Measurements from ENCODE around the gene B4GALNT3. TPM values are rescaled to one million over a fixed set of nuclear protein-coding genes. Genes with fewer than 3 reads are reported as not detected.

Gene B4GALNT3
- total and polyA plus RNA-seq, 2 experiments from 2014 or later, result 2.8 to 15.8 TPM

DNA sequence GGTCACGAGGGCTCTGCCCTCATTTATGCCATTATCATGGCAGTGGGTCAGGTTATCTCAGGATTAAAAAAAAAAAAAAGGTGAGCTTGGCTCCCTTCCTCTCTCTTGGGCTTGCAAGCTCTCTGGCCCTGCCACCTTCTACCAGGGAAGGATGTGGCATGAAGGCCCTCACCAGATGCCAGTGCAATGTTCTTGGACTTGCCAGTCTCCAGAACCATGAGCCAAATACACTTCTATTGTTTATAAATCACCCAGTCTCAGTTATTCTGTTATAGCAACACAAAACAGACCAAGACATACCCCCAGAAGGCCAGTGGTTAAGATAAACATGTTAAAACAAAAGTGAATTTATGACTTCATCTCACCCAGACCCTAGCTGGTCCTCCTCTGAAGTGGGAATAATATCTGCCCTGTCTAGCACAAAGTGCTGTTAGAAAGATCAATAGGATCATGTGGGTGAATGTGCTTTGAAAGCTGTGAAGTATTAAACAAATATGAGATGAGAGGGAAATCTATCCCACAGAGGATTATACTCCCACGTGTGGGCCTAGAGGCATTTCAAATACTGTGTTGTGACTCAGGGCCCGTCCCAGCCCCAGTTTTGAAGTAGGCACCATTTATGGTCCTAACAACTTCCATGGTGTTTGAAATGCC lies 114.9 kb downstream of the B4GALNT3 start:
- DNase-seq (ENCODE audit: low spot score) (no peak), ATAC-seq (no peak)
- H3K4me3 ChIP-seq, result no peak overlapping the region
- H3K27ac ChIP-seq (ENCODE audit: low read depth), result no peak overlapping the region
- H3K27me3 ChIP-seq (ENCODE audit: insufficient read depth), result peaks cover 7% of the 10 kb centered on the region; the same call in 1 of the 2 replicates
- H3K27me3 Mint-ChIP-seq (ENCODE audit: insufficient read depth, low read depth, poor library complexity), result peaks cover 13% of the 10 kb centered on the region
- H2AFZ ChIP-seq, result no peak overlapping the region
- peaks cover 5% of the 10 kb centered on the region; the same call in 1 of the 2 replicates for H3K4me1 ChIP-seq (ENCODE audit: insufficient read depth)
- no peaks in the 10 kb centered on the region for H3K9me2 ChIP-seq (ENCODE audit: insufficient read depth)
- no peaks in the 10 kb centered on the region; the same call in 2 of the 3 replicates for H3K9me3 Mint-ChIP-seq
- TF ChIP-seq, protein P1, sequence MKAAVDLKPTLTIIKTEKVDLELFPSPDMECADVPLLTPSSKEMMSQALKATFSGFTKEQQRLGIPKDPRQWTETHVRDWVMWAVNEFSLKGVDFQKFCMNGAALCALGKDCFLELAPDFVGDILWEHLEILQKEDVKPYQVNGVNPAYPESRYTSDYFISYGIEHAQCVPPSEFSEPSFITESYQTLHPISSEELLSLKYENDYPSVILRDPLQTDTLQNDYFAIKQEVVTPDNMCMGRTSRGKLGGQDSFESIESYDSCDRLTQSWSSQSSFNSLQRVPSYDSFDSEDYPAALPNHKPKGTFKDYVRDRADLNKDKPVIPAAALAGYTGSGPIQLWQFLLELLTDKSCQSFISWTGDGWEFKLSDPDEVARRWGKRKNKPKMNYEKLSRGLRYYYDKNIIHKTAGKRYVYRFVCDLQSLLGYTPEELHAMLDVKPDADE (IDR thresholded peaks at IDR 0.05), result no peak
- TF ChIP-seq, protein P2, sequence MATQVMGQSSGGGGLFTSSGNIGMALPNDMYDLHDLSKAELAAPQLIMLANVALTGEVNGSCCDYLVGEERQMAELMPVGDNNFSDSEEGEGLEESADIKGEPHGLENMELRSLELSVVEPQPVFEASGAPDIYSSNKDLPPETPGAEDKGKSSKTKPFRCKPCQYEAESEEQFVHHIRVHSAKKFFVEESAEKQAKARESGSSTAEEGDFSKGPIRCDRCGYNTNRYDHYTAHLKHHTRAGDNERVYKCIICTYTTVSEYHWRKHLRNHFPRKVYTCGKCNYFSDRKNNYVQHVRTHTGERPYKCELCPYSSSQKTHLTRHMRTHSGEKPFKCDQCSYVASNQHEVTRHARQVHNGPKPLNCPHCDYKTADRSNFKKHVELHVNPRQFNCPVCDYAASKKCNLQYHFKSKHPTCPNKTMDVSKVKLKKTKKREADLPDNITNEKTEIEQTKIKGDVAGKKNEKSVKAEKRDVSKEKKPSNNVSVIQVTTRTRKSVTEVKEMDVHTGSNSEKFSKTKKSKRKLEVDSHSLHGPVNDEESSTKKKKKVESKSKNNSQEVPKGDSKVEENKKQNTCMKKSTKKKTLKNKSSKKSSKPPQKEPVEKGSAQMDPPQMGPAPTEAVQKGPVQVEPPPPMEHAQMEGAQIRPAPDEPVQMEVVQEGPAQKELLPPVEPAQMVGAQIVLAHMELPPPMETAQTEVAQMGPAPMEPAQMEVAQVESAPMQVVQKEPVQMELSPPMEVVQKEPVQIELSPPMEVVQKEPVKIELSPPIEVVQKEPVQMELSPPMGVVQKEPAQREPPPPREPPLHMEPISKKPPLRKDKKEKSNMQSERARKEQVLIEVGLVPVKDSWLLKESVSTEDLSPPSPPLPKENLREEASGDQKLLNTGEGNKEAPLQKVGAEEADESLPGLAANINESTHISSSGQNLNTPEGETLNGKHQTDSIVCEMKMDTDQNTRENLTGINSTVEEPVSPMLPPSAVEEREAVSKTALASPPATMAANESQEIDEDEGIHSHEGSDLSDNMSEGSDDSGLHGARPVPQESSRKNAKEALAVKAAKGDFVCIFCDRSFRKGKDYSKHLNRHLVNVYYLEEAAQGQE (IDR thresholded peaks at IDR 0.05; ENCODE audit: unreplicated experiment), result no peak
- no peak for TF ChIP-seq POLR2AphosphoS5 (IDR thresholded peaks at IDR 0.05; ENCODE audit: low read depth)
- no peak for TF ChIP-seq EZH2phosphoT487 (IDR thresholded peaks at IDR 0.05; ENCODE audit: unreplicated experiment)
- no peak for TF ChIP-seq NANOG (IDR thresholded peaks at IDR 0.05; ENCODE audit: borderline replicate concordance)
- no peak for TF ChIP-seq ZNF114 (CRISPR knock-in tag; IDR thresholded peaks at IDR 0.05)
- no peak for TF ChIP-seq CREB1 (CRISPR knock-in tag; IDR thresholded peaks at IDR 0.05; ENCODE audit: low read depth)
- TF ChIP-seq ZNF331 (CRISPR knock-in tag; IDR thresholded peaks at IDR 0.05; ENCODE audit: low read depth), result no peak
- no peak for TF ChIP-seq EZH2 (IDR thresholded peaks at IDR 0.05; ENCODE audit: low read depth, unreplicated experiment)
- TF ChIP-seq, protein P3, sequence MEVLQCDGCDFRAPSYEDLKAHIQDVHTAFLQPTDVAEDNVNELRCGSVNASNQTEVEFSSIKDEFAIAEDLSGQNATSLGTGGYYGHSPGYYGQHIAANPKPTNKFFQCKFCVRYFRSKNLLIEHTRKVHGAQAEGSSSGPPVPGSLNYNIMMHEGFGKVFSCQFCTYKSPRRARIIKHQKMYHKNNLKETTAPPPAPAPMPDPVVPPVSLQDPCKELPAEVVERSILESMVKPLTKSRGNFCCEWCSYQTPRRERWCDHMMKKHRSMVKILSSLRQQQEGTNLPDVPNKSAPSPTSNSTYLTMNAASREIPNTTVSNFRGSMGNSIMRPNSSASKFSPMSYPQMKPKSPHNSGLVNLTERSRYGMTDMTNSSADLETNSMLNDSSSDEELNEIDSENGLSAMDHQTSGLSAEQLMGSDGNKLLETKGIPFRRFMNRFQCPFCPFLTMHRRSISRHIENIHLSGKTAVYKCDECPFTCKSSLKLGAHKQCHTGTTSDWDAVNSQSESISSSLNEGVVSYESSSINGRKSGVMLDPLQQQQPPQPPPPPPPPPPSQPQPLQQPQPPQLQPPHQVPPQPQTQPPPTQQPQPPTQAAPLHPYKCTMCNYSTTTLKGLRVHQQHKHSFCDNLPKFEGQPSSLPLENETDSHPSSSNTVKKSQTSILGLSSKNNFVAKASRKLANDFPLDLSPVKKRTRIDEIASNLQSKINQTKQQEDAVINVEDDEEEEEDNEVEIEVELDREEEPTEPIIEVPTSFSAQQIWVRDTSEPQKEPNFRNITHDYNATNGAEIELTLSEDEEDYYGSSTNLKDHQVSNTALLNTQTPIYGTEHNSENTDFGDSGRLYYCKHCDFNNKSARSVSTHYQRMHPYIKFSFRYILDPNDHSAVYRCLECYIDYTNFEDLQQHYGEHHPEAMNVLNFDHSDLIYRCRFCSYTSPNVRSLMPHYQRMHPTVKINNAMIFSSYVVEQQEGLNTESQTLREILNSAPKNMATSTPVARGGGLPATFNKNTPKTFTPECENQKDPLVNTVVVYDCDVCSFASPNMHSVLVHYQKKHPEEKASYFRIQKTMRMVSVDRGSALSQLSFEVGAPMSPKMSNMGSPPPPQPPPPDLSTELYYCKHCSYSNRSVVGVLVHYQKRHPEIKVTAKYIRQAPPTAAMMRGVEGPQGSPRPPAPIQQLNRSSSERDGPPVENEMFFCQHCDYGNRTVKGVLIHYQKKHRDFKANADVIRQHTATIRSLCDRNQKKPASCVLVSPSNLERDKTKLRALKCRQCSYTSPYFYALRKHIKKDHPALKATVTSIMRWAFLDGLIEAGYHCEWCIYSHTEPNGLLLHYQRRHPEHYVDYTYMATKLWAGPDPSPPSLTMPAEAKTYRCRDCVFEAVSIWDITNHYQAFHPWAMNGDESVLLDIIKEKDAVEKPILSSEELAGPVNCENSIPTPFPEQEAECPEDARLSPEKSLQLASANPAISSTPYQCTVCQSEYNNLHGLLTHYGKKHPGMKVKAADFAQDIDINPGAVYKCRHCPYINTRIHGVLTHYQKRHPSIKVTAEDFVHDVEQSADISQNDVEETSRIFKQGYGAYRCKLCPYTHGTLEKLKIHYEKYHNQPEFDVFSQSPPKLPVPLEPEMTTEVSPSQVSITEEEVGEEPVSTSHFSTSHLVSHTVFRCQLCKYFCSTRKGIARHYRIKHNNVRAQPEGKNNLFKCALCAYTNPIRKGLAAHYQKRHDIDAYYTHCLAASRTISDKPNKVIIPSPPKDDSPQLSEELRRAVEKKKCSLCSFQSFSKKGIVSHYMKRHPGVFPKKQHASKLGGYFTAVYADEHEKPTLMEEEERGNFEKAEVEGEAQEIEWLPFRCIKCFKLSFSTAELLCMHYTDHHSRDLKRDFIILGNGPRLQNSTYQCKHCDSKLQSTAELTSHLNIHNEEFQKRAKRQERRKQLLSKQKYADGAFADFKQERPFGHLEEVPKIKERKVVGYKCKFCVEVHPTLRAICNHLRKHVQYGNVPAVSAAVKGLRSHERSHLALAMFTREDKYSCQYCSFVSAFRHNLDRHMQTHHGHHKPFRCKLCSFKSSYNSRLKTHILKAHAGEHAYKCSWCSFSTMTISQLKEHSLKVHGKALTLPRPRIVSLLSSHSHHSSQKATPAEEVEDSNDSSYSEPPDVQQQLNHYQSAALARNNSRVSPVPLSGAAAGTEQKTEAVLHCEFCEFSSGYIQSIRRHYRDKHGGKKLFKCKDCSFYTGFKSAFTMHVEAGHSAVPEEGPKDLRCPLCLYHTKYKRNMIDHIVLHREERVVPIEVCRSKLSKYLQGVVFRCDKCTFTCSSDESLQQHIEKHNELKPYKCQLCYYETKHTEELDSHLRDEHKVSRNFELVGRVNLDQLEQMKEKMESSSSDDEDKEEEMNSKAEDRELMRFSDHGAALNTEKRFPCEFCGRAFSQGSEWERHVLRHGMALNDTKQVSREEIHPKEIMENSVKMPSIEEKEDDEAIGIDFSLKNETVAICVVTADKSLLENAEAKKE (CRISPR knock-in tag; IDR thresholded peaks at IDR 0.05), result no peak
- TF ChIP-seq, protein P4, sequence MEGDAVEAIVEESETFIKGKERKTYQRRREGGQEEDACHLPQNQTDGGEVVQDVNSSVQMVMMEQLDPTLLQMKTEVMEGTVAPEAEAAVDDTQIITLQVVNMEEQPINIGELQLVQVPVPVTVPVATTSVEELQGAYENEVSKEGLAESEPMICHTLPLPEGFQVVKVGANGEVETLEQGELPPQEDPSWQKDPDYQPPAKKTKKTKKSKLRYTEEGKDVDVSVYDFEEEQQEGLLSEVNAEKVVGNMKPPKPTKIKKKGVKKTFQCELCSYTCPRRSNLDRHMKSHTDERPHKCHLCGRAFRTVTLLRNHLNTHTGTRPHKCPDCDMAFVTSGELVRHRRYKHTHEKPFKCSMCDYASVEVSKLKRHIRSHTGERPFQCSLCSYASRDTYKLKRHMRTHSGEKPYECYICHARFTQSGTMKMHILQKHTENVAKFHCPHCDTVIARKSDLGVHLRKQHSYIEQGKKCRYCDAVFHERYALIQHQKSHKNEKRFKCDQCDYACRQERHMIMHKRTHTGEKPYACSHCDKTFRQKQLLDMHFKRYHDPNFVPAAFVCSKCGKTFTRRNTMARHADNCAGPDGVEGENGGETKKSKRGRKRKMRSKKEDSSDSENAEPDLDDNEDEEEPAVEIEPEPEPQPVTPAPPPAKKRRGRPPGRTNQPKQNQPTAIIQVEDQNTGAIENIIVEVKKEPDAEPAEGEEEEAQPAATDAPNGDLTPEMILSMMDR (conservative IDR thresholded peaks at IDR 0.05; ENCODE audit: low read depth in 2 of 2), result no peak
- TF ChIP-seq STAT1 (IDR thresholded peaks at IDR 0.05; ENCODE audit: unreplicated experiment), result no peak
- no peak for TF ChIP-seq JUNB (IDR thresholded peaks at IDR 0.05; ENCODE audit: unreplicated experiment)
- H3K4me2 ChIP-seq, result no peak overlapping the region
- H3K79me2 ChIP-seq (replicated peaks; ENCODE audit: insufficient read depth), result no peaks in the 10 kb centered on the region
- no peak overlapping the region for H3K4me3 Mint-ChIP-seq
- peaks cover 3% of the 10 kb centered on the region; the same call in 1 of the 2 replicates for H3F3A ChIP-seq (replicated peaks; ENCODE audit: low read depth)
- no peak overlapping the region for H3K27ac Mint-ChIP-seq
- H3K36me3 Mint-ChIP-seq (ENCODE audit: low read depth), result no peaks in the 10 kb centered on the region; the same call in 2 of the 3 replicates
- no peaks in the 10 kb centered on the region for H4K20me1 ChIP-seq (replicated peaks; ENCODE audit: insufficient read depth)
- no peaks in the 10 kb centered on the region for H3K36me3 ChIP-seq (ENCODE audit: insufficient read depth)
- peaks cover 23% of the 10 kb centered on the region for H3K4me1 Mint-ChIP-seq
